HL-60/S4 treated with retinoic acid at 250 ng/mL for 4 days and 3 days (cell line): Measurements from ENCODE around the gene TUT7.
"Not testable (repeated sequence)": the region's sequence is repeated elsewhere in the genome, so short reads cannot be mapped to it uniquely, and the experiment has no call there.

Experiments used
- in situ Hi-C: fragments of 300-500 bp; cut with MboI; formaldehyde crosslinking; loops from 2 replicates; pipeline ENCODE4 v1.7.0; 2022; ENCODE audit warnings: low sequenced_read_pairs

TUT7 gene

GRCh38 chr9:86308687-86309086, 45.5 kb downstream of the TUT7 start:
- in situ Hi-C loops, result no loop called here

GRCh38 chr9:86304236-86304730, 49.9 kb downstream of the TUT7 start:
- in situ Hi-C loops, result no loop called here

GRCh38 chr9:86303316-86303975, 50.8 kb downstream of the TUT7 start:
- in situ Hi-C loops, result no loop called here

GRCh38 chr9:86301686-86302085, 52.5 kb downstream of the TUT7 start:
- in situ Hi-C loops, result no loop called here

GRCh38 chr9:86300701-86301100, 53.5 kb downstream of the TUT7 start:
- in situ Hi-C loops, result no loop called here

- in situ Hi-C loops, result no loop called here
These were observed 55.3 kb downstream of the TUT7 start for GRCh38 chr9:86298873-86299272.

- in situ Hi-C loops, result not testable (repeated sequence)
These were observed 63.9 kb downstream of the TUT7 start for GRCh38 chr9:86290341-86290740.

GRCh38 chr9:86288499-86289198, 65.6 kb downstream of the TUT7 start:
- in situ Hi-C loops, result no loop called here

- in situ Hi-C loops, result no loop called here
These were observed 67.2 kb downstream of the TUT7 start for GRCh38 chr9:86287013-86287412.

- in situ Hi-C loops, result no loop called here
These were observed 67.9 kb downstream of the TUT7 start for GRCh38 chr9:86286278-86286677.

GRCh38 chr9:86285261-86285660, 68.9 kb downstream of the TUT7 start:
- in situ Hi-C loops, result no loop called here

- in situ Hi-C loops, result no loop called here
These were observed 71.2 kb downstream of the TUT7 start for GRCh38 chr9:86282979-86283535.

GRCh38 chr9:86282077-86282978, 71.9 kb downstream of the TUT7 start, which contains the start of gene ISCA1:
Gene ISCA1 (minus strand): TSS chr9:86282538. CDS start chr9:86282458, 80 bp downstream.
- in situ Hi-C loops, result no loop called here

- in situ Hi-C loops, result no loop called here
These were observed 72.6 kb downstream of the TUT7 start for GRCh38 chr9:86281593-86282076.

GRCh38 chr9:86280580-86280979, 73.6 kb downstream of the TUT7 start:
- in situ Hi-C loops, result no loop called here

- in situ Hi-C loops, result no loop called here
These were observed 74.4 kb downstream of the TUT7 start for GRCh38 chr9:86279839-86280238.

- in situ Hi-C loops, result no loop called here
These were observed 77.1 kb downstream of the TUT7 start for GRCh38 chr9:86277072-86277471.

- in situ Hi-C loops, result no loop called here
These were observed 78.2 kb downstream of the TUT7 start for GRCh38 chr9:86275962-86276361.

GRCh38 chr9:86274821-86275643, 79.2 kb downstream of the TUT7 start:
- in situ Hi-C loops, result no loop called here

GRCh38 chr9:86272221-86272620, 82.0 kb downstream of the TUT7 start:
- in situ Hi-C loops, result no loop called here
